A673 (cell line): ENCODE measurements around the gene WIPF2.

Experiments used
- EZH2 ChIP-seq: fragments of 200-600 bp; sonication (generic); IDR thresholded peaks from 2 replicates; pipeline ENCODE4 v1.6.1; 2017; ENCODE audit warnings: borderline replicate concordance, low read depth, mild to moderate bottlenecking, mixed read lengths, antibody characterized with exemption, low read length; ENCODE audit not compliant: poor library complexity, severe bottlenecking
- TF ChIP-seq, protein P1 (sequence below): fragments of 300-800, 200-600 bp; sonication (generic); conservative IDR thresholded peaks from 2 replicates; pipeline ENCODE4 v1.5.1; 2017; ENCODE audit warnings: low read depth, mild to moderate bottlenecking, antibody characterized with exemption, low read length, moderate library complexity, mixed read lengths

DNA sequence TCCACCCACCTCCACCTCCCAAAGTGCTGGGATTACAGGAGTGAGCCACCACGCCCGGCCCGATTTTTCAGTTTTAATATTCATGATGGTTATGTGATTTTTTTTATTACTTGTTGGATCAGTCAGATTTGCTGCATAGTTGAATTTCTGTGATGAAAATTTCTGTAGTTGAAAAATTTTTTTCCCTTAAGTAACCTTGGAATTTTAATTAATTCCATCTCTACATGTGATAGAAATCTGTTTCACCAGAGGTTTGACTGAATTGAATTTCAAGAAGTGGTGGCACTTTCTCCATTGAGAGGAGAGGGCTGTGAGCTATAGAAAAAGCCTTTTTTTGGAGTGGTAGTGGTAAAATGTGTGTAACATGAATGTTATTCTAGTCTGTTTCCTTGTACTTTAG, 24.7 kb downstream of the WIPF2 start:
- TF ChIP-seq, protein P1, sequence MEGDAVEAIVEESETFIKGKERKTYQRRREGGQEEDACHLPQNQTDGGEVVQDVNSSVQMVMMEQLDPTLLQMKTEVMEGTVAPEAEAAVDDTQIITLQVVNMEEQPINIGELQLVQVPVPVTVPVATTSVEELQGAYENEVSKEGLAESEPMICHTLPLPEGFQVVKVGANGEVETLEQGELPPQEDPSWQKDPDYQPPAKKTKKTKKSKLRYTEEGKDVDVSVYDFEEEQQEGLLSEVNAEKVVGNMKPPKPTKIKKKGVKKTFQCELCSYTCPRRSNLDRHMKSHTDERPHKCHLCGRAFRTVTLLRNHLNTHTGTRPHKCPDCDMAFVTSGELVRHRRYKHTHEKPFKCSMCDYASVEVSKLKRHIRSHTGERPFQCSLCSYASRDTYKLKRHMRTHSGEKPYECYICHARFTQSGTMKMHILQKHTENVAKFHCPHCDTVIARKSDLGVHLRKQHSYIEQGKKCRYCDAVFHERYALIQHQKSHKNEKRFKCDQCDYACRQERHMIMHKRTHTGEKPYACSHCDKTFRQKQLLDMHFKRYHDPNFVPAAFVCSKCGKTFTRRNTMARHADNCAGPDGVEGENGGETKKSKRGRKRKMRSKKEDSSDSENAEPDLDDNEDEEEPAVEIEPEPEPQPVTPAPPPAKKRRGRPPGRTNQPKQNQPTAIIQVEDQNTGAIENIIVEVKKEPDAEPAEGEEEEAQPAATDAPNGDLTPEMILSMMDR: no peak
- no peak for TF ChIP-seq EZH2
